HT1080 (cell line): Measurements from ENCODE around the gene PNMA8C. TPM values are rescaled to one million over a fixed set of nuclear protein-coding genes. Genes with fewer than 3 reads are reported as not detected.
"Not testable (repeated sequence)": the region's sequence is repeated elsewhere in the genome, so short reads cannot be mapped to it uniquely, and the experiment has no call there.

Source experiments
- DNase-seq: peaks from one replicate; pipeline ENCODE4 v3.0.0-alpha.2; 2015; ENCODE audit warnings: low read depth
- total RNA-seq: library from RNA; depleted of rRNA; stranded (reverse); fragments of >200 nt; shearing (Covaris generic); gene quantifications from 2 replicates; pipeline ENCODE4 v1.2.3, GENCODE V29; 2014

Gene PNMA8C
- total RNA-seq, 1 experiment from 2014 or later, result not detected

DNA sequence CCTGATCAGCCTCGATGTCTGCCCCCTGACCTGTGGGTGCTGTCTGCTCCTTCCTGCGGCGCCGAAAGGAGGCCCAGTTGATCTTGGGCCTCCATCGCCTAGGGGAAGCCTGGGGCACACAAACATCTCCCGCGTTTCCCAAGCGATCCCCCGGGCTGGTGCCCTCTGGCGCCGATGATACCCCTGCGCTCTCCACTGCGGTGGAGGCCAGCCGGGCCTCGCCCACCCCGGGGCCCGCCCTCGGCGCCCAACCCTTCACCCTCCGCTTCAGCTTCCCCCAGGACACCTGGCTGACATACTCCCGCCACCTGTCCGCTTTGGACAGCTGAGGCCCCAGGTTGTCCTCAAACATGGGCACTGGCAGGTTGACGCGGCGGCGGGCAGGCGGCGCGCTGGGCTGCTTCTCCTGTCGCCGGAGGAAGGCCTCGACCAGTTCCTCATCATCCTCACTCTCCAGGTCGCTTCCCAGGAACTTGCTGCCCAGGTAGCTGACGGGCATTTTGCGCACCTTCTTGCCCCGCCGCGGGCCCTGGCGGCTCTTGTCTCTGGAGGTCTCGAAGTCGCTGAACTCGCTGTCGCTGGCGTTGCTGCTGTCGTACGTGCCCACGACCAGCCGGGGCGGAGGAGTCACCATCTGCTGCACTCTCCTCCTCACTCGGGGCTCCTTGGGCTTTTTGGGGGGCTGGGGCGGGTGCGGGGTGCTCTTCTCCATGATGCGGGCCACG, 16.6 kb downstream of the PNMA8C start:
- no peak for DNase-seq

DNA sequence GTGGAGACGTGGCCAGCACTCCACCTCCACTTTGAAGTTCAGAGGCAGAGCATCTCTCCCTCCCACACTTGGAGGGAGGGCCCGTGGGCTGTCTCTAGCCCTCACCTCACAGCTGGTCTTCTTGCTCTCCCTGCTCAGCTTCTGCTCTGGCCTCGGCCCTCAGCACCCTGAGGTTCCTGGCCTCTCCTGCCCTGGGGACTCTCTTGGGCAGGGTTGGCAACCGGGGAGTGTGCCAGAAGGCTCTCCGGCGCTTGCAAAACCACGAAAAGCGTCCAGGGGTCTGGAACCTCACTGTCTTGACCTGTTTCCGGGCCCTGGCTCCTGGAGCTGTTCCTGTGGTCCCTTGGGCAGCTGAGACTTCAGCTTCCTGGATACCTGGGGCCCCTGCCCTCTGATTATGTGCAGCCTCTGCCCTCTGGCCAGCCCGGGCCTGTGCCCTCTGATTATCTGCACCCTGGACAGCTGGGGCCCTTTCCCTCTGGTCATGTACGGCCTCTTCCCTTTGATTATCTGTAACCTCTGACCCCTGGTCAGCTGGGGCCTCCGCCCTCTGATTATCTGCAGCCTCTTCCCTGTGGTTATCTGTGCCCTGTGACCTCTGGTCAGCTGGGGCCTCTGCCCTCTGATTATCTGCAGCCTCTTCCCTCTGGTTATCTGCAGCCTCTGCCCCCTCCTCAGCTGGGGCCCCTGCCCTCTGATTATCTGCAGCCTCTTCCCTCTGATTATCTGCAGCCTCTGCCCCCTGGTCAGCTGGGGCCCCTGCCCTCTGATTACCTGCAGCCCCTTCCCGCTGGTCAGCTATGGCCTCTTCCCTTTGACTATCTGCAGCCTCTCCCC, 17.4 kb downstream of the PNMA8C start:
- no peak for DNase-seq

DNA sequence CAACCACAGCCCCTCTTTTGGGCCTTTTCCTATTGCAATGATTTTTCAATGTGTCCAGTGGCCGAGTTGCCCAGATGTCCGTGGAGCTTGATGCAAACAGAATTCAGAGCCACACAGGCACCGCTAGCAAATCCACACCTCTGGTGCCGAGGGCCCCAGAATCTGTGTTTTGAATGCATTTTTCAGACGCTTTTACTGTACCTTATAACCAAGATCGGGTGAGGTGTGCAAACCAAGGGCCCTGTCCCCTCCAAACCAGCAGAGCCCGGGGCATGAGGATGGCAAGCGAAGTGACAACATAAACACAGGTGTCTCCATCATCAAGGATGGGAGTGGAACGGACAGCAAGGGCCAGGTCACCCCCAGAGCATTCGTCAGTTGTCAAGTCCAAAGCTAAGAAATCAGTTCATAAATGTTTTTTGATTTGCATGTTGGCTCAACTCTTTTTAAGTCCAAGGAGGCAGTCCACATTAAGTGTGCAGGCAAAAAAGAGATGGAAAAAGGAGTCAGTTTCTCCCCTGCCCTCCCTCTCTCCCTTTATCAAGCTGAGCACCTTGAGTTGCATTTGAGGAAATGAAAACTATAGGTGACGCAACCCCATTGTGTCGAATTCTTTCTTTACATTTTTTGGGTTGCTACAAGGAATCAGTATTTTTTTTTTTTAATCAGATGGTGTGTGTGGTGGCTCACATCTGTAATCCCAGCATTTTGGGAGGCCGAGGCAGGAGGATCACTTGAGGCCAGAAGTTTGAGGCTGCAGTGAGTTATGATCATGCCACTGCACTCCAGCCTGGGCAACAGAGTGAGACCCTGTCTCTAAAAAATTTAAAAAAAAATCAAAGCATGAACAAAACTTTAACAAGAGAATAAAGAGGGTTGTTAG, 18.3 kb downstream of the PNMA8C start:
- DNase-seq, result no peak

DNA sequence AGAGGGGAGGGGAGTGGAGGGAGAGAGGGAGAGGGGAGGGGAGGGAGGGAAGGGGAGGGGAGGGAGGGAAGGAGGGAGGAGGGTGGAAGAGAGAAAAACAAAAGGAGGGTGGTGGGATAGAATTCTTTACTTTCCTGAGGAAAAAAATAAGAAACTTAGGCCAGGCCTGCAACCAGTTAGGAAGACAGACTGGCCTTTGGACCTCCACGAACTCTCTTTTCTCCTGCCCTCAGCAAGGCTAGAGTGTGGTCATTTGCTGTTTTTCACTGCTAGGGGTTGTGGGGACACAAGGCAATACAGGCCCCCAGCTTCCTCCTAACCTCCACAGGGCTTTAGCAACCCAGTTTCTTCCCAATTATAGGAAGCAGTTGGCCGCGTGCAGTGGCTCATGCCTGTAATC, 19.5 kb downstream of the PNMA8C start:
- DNase-seq, result no peak

DNA sequence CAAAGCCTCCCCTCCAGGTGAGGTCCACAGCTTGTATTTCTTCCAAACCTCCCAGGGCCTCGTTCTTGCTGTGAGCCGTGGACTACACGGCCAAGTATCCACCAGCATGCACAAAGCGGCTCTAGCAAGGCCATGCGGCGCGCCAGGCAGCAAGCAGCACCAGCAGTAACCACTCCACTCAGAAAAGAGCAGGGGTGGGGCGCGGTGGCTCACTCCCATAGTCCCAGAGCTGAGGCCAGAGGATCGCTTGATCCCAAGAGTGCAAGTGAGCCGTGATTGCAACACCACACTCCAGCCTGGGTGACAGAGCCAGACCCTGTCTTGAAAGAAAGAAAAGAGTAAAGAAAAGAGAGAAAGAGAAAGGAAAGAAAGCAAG, 20.1 kb downstream of the PNMA8C start:
- DNase-seq, result no peak

DNA sequence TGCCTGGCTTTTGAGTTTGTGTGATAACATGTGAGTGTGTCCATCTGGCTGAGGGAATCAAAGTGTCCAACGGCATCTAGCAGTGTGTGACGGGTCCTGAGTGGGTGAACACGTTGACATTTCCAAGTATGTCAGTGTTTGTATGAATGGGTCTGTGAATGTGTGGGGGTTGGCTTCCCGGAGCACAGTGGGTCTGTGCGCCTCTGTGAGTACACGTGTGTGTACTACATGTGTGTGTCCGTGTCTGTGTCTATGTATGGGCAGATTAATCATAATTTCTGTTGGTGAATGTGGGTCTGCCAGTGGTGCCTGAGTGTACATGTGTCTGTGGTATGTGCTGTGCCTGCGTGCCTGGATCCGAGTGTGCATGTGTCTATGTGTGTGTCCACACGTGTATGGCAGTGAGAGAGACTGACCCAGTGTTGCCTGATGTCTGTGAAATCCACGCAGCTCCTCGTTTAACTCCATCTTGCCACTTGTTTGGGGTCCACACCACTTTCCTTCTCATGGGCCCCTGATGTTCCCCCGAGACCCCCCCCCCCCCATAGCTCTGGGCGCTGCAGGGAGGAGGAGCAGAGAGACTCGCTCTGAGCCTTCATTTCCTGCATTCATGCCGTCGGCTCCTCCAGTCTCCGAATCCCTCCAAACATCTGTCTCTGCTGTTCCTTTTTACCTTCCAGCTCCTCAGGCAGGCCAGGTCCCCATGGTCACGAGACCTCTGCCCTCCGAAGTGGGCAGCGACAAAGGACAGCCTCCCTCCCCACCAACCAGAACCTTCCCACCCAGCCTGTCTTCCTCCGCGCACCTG, 20.7 kb downstream of the PNMA8C start:
- DNase-seq, result no peak

DNA sequence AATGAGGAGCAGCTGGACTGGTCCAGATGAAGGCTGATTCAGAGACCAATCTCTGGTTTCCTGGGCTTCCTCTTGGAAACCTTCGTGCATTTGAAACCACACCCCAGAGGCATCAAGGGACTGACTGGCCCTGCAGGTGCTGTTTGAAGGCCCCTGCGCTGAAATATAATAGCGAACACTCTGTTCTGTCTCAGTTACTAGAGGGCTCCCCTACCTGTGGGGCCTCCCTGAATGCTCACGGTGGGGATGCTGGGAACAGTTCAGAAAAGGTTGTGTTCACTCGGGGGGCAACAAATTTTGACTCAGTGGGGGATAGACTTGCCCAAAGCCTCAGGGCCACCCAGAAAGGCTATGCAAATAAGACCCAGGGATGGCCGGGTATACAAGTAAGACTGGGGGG, 21.8 kb downstream of the PNMA8C start:
- DNase-seq, result no peak

DNA sequence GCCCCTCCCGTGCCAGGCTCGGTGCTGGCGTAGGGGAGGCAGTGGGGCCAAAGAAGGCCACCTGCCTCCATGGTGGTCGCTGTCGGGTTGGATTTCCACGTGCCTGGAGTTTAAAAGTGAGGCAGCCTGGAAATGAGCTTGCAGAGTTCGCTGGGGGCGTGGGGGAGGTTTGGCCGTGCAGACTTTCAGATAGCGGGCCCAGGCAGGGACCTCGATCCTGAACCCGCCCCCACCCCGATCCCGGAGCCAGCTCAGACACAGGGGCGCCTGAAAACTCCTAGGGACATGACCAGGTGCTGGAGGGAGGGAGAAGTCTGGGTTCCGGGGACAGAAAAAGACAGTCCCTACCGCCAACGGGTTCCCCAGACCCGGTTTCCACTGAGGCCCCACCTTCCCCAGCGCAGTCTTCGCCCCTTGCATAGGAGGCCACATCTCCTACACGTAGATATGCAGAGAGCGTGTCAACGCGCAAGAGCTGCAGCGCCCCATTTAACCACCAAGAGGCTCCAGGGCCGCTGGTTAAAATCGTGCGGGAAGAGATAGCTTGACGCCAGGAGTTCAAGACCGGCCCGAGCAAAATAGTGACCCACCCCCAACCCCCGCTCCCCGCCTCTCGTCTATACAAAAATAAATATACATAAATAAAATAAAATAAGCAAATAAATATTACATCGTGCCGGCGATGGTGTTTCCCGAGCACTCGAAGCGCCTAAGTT, 23.8 kb downstream of the PNMA8C start:
- DNase-seq, result no peak

DNA sequence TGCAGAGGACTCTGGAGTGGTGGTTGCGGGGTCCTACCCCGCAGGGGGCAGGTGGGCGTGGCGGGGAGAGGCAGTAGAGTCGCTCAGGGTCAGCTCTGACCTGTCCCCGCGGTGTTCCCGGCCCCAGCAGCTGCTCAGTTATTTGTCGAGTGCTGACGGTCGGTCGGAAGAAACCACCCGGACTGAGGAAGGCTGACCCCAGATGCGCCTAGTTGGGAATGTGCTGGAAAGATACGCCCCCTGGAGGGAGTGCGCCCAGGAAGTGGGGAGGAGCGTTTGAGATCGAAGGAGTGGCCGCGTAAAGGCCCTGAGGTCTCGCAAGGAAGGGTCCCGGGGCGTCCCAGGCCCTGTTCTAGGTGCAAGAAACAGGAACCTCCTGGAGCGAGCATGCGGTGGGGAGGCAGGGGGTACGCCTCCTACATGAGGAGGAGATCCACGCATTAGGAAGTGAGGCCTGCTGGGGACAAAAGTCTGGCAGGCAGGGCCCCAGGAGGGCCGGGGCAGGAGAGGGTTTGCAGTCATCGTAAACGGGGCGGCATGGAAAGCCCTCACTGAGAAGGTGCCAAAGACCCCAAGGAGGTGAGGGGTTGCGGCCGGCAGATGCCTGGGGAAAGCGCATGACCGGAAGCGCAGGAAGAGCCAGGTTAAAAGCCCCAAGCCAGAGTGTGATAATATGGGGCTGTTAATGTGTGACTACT, 24.5 kb downstream of the PNMA8C start:
- no peak for DNase-seq

DNA sequence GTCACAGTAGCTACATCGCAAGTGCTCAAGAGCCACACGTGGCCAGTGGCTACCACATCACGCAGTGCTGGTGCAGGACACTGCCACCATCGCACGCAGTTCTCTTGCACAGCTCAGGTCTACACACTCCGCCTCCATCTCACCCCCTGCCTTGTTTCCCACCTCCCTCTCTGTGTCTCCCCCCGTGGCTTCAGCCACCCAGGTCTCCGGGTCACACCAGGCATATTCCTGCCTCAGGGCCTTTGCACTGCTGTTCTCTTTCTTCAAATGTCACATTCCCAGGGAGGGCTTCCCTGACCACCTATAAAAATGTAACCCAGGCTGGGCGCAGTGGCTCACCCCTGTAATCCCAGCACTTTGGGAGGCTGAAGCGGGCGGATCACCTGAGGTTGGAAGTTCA, 26.0 kb downstream of the PNMA8C start:
- DNase-seq, result no peak

DNA sequence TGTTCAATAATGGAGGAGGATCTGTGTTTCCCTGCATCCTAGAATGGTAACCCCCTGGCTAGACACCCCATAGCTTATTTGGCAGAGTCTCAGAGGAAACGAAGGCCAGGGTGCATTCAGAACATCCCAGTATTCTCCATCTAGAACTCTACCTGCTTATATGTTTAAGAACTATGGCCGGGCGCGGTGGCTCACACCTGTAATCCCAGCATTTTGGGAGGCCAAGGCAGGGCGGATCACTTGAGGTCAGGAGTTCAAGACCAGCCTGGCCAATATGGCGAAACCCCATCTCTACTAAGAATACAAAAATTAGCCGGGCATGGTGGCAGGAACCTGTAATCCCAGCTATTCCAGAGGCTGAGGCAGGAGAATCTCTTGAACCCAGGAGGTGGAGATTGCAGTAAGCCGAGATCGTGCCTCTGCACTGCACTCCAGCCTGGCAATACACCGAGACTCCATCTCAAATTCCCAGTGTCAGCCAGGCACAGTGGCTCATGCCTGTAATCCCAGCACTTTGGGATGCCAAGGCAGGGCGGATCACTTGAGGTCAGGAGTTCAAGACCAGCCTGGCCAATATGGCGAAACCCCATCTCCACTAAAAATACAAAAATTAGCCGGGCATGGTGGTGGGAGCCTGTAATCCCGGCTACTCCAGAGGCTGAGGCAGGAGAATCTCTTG, 30.8 kb downstream of the PNMA8C start:
- not testable (repeated sequence) for DNase-seq

DNA sequence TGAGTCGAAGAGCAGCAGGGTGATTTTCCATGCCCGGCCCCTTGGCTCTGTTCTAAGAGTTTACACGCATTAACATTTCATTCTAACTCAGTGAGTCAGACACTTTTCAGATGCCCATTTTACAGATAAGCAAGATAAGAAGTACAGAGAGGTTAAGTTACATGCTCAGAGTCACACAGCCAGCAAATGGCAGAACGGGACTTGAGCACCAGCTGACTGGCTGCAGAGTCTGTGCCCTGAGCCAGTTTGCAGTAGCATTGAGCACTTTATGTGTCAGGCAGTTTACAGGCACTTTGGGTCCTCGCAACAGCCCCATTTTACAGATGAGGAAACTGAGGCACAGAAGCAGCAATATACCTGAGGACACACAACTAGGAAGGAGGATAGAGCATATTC, 34.3 kb downstream of the PNMA8C start:
- DNase-seq, result no peak

DNA sequence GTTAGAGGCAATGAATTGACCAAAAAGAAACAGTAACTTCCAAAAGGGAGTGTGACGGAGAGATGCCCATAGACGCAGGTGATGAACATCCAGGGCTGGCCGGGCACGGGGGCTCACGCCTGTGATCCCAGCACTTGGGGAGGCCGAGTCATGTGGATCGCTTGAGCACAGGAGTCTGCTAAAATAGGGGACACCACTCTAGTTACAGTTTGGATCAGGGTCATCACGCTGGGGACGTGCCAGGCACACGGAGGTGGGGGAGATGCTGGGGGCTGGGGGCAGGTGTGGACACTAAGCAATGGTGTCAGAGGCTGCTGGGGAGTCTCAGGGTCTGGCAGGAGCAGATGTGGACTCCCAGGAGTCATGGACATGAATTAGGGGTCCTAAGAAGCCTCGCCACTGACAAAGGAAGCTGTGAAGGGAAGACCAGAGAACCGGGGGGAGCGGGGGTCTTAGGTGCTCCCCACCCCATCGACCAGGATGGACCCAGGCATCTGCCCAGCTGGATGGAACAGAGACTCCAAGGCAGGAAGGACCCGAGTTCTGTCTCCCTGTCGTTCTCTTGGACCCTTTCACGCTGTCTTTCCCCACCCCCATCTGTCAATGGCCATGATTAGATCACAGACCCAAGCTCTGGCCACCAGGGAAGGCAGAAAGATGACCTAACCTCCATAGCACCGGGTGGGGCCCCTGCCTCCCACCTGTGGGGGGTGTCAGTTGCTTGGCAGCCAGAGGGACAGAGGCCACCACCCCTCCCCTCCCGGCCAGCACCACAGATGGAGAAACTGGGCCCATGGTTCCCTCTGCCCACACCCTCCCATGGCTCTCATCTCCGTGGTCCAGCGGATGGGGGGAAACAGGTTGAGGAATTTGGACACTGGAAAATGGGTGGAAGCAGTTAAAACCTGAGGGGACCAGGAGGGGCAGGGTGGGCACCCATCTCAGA, 35.0 kb downstream of the PNMA8C start:
- no peak for DNase-seq

DNA sequence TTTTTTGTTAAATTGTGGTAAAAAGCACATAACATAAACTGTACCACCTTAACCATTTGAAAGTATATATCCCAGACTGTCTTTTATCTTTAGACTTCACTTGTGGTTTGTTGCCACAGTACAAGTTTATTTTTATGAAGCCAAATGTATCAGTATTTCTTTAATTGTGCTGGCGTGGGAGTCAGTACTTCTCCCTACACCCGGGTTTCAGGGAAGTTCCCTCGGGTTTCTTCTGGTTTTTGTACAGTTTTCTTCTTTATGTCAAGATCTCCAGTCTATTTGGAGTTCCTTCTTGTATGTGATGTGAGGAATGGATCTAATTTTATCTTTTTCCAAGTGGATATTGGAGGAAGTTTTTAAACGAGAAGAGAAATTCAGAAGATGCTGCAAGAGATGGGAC, 35.9 kb downstream of the PNMA8C start:
- no peak for DNase-seq

DNA sequence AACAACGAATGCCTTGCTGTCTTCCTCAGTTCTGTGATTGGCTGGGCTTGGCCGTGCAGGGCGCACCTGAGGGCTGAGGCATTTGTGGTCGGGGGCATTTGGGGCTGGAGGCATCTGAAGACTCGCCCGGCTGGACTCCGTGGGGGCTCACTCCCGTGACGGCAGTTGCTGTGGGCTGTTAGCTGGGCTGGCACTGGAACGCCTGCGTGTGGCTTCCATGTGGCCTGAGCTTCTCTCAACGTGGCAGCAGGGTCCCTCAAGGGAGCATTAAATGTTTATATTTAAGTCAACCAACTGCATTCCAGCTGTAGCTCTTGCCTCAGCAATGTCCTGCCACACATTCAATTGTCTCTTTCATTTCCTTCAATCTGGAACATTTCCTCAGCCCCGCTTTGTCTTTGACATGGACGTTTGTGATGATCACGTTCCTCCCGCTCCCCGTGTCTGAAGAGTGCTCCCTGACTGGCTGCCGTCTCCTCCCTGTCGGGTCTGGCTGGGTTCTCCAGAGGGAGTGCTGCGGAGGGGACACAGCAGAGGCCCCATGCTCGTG, 36.4 kb downstream of the PNMA8C start:
- no peak for DNase-seq

DNA sequence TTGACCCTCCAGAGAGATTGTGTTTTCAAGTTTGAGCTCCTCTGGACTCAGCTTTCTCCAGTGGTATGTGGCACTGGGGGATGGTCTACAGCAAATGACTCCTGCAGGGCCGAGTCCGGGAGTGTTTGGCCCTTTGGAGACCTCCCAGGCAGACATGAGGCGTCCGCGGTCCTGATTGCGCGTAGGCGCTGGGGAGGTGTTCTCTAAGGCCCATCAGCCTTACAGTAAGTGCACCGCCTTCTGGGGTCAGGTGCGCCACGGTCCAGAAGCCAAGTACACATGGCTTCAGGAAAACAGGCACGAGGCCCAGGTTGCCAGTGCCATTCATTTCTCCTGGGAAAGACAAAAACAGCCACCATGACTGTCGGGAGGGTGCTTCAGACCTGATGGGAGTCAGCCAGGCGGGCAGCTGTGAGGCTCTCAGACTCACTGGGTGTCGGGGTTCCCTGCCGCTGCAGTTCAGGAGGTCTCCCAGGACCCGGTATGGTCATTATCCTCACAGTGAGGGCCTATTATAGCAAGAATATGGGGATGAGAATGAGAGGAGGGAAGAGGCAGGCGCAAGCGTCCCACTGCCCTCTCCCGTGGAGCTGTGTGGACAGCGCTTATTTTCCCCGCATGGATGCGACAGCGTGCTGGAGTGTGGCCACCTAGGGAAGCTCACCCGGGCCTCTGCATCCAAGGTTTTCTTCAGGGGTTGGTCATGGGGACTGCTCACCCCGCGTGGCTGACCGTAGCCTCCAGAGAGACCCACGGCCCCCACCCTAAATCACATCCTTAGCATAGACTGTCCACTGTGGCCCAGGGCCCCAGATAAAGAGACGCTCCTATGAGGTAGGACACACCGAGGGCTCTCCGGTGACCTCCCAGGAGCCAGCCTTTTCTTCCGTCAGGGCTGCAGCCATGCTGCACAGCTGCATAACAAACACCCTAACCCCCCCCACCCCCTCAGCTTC, 37.2 kb downstream of the PNMA8C start:
- no peak for DNase-seq

DNA sequence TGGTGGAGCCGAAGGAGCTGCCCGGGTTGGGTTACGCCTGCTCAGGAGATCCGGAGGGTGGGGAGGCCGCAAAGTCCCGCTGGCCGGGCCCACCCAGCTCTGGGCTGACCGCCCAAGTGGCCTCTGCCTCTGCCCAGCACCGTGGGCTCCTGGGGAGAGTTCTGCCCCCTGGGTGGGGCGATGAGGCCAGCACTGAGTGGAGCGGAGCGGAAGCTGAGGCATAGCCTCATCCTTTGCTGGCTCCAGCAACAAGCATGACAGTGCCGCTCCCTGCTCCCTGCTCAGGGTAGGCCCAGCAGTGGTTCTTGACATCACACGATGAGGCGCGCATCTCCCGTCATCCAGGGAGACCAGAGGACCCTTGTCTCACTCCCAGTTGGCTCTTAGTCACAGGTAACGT, 37.9 kb downstream of the PNMA8C start:
- no peak for DNase-seq
